HepG2 (cell line): Measurements from ENCODE around the gene PRR15L. TPM values are rescaled to one million over a fixed set of nuclear protein-coding genes. Genes with fewer than 3 reads are reported as not detected.

ENCODE experiments used
- ARHGAP35 ChIP-seq: sonication (generic); formaldehyde crosslinking; IDR thresholded peaks from 2 replicates; pipeline ENCODE4 v1.9.0; 2022; ENCODE audit warnings: mild to moderate bottlenecking, inconsistent platforms, moderate library complexity, missing genetic modification reagents, borderline replicate concordance
- FOSL1 ChIP-seq: sonication (generic); formaldehyde crosslinking; IDR thresholded peaks from 2 replicates; pipeline ENCODE4 v1.9.0; 2021; ENCODE audit warnings: missing genetic modification reagents, borderline replicate concordance
- HNRNPL ChIP-seq: fragments of 200-400 bp; formaldehyde crosslinking; IDR thresholded peaks from 2 replicates; pipeline ENCODE4 v1.6.1; 2017; ENCODE audit warnings: mild to moderate bottlenecking, low read depth, low read length
- MEIS1 ChIP-seq: sonication (generic); formaldehyde crosslinking; IDR thresholded peaks from 2 replicates; pipeline ENCODE4 v1.9.0; 2021; ENCODE audit warnings: mild to moderate bottlenecking, missing genetic modification reagents, moderate library complexity, borderline replicate concordance
- PHF20 ChIP-seq: sonication (generic); formaldehyde crosslinking; IDR thresholded peaks from 2 replicates; pipeline ENCODE4 v1.5.0; 2020; ENCODE audit warnings: mild to moderate bottlenecking, missing genetic modification reagents
- SAFB2 ChIP-seq: sonication (generic); formaldehyde crosslinking; IDR thresholded peaks from 2 replicates; pipeline ENCODE4 v1.5.1; 2020; ENCODE audit warnings: missing genetic modification reagents, low read depth, mild to moderate bottlenecking, borderline replicate concordance
- SMAD3 ChIP-seq: sonication (generic); formaldehyde crosslinking; IDR thresholded peaks from 2 replicates; pipeline ENCODE4 v1.4.0; 2020; ENCODE audit warnings: missing genetic modification reagents
- SNAPC2 ChIP-seq: sonication (generic); formaldehyde crosslinking; IDR thresholded peaks from 2 replicates; pipeline ENCODE4 v1.8.1; 2022; ENCODE audit warnings: mild to moderate bottlenecking, missing genetic modification reagents
- SP140L ChIP-seq: sonication (generic); formaldehyde crosslinking; IDR thresholded peaks from 2 replicates; pipeline ENCODE4 v1.4.0; 2020; ENCODE audit warnings: missing genetic modification reagents, borderline replicate concordance
- STAT5B ChIP-seq: sonication (generic); formaldehyde crosslinking; IDR thresholded peaks from 2 replicates; pipeline ENCODE4 v1.4.0; 2020; ENCODE audit warnings: missing genetic modification reagents
- TCF12 ChIP-seq, 2 experiments: fragments of 450-650 bp in 1 of 2; sonication (generic) in 1 of 2; formaldehyde crosslinking in 1 of 2; IDR thresholded peaks; 2 replicates each; pipeline versions ENCODE4 v1.6.1 to v1.8.0; 2017 to 2022; ENCODE audit warnings: antibody characterized with exemption in 1 of 2, mild to moderate bottlenecking in 1 of 2, missing genetic modification reagents in 1 of 2, moderate library complexity in 1 of 2
- ZFP36L1 ChIP-seq: sonication (generic); formaldehyde crosslinking; IDR thresholded peaks from 2 replicates; pipeline ENCODE4 v1.8.0; 2022; ENCODE audit warnings: mild to moderate bottlenecking, missing genetic modification reagents, moderate library complexity
- ZKSCAN5 ChIP-seq: sonication (generic); formaldehyde crosslinking; IDR thresholded peaks from 2 replicates; pipeline ENCODE4 v1.5.1; 2020; ENCODE audit warnings: mild to moderate bottlenecking, missing genetic modification reagents
- ZNF124 ChIP-seq: sonication (generic); formaldehyde crosslinking; IDR thresholded peaks from 2 replicates; pipeline ENCODE4 v1.4.0; 2020; ENCODE audit warnings: missing genetic modification reagents
- ZNF367 ChIP-seq: sonication (generic); formaldehyde crosslinking; IDR thresholded peaks from 2 replicates; pipeline ENCODE4 v1.4.0; 2020; ENCODE audit warnings: missing genetic modification reagents, borderline replicate concordance
- ZNF83 ChIP-seq: sonication (generic); formaldehyde crosslinking; IDR thresholded peaks from 2 replicates; pipeline ENCODE4 v1.4.0; 2020; ENCODE audit warnings: missing genetic modification reagents, mild to moderate bottlenecking, borderline replicate concordance
- polyA plus RNA-seq, 8 experiments: library from polyadenylated mRNA; depleted of rRNA in 3 of 8; stranded (reverse) in 7 of 8; unstranded in 1 of 8; fragments of >200 nt; fragmentation: Illumina TruSeq in 4 of 8; extraction: Trizol in 4 of 8; gene quantifications; 2 replicates each; pipeline versions ENCODE4 v1.2.1 to v1.2.3, GENCODE V29; 2011 to 2016; ENCODE audit warnings: low read depth in 4 of 8, missing spikeins in 1 of 8, mixed read lengths in 1 of 8; ENCODE audit not compliant: insufficient read depth in 1 of 8
- total RNA-seq, 5 experiments: library from RNA; depleted of rRNA; stranded (reverse); fragments of >200 nt; fragmentation: Illumina TruSeq; extraction: Trizol; gene quantifications; 2 replicates each; pipeline ENCODE4 v1.2.3, GENCODE V29; 2016; ENCODE audit warnings: low read depth in 1 of 5
- TF ChIP-seq, protein P1 (sequence below): IDR thresholded peaks from 2 replicates; pipeline ENCODE4 v1.6.1; 2016
- TF ChIP-seq, protein P2 (sequence below): sonication (generic); formaldehyde crosslinking; IDR thresholded peaks from 2 replicates; pipeline ENCODE4 v1.4.0; 2020; ENCODE audit warnings: mild to moderate bottlenecking, missing genetic modification reagents
- TF ChIP-seq, protein P3 (sequence below): sonication (generic); formaldehyde crosslinking; conservative IDR thresholded peaks from 2 replicates; pipeline ENCODE4 v1.5.0; 2020; ENCODE audit warnings: missing genetic modification reagents
- TF ChIP-seq, protein P4 (sequence below): sonication (generic); formaldehyde crosslinking; IDR thresholded peaks from 2 replicates; pipeline ENCODE4 v1.4.0; 2020; ENCODE audit warnings: missing genetic modification reagents, mild to moderate bottlenecking, borderline replicate concordance
- TF ChIP-seq, protein P5 (sequence below): sonication (generic); formaldehyde crosslinking; IDR thresholded peaks from 2 replicates; pipeline ENCODE4 v1.8.0; 2022; ENCODE audit warnings: mild to moderate bottlenecking, missing genetic modification reagents

The PRR15L gene
- total and polyA plus RNA-seq, 2 of the 13 experiments (the other 11 are each of a cell fraction or from before 2014, with no cell fraction given), result 0.44 to 2.0 TPM

DNA sequence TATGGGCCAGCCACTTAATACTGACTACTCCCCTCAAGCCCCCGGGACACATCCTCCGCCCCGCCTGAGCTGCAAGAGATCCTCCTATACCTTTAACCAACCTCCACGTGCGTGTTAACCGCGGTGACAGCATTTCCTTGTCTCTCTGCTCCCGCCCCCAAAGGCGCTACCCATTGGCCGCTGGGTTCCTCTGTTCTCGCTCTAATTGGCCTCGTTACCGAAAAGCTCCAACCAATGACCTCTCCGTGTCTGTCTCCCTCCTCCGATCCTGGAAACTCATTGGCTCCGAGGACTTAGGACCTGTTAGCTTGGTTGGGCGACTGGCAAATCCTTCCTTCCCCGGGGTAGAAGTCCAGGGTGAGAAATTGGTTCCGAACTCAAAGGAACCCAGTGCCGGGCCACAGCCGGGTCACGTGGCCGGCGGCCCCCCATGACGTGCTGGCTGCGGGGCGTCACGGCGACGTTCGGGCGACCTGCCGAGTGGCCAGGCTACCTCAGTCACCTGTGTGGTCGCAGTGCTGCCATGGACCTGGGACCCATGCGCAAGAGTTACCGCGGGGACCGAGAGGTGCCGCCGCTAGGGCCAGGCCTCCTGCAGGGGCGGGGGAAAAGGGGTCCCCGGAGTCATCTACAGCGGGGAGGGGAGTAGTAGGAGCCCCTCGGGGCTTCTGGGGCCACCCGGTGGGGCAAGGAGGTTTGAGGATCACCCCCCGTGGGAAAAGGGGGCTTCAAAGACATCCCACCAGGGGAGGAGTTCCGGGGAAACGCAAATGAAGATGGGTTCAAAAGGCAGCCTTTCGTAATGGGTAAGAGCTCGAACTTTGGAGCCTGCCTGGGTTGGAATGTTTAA is 16.2 kb downstream of the PRR15L start, which contains the start of gene PNPO (continued):
- TF ChIP-seq FOSL1 (CRISPR knock-in tag), result peak; percentile 43; the same call in 1 of the 2 replicates
- TF ChIP-seq, protein P1, sequence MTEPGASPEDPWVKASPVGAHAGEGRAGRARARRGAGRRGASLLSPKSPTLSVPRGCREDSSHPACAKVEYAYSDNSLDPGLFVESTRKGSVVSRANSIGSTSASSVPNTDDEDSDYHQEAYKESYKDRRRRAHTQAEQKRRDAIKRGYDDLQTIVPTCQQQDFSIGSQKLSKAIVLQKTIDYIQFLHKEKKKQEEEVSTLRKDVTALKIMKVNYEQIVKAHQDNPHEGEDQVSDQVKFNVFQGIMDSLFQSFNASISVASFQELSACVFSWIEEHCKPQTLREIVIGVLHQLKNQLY (CRISPR knock-in tag), result peak; percentile 84
- TF ChIP-seq SAFB2 (CRISPR knock-in tag), result peak; percentile 28; the same call in 1 of the 2 replicates
- TF ChIP-seq, protein P2, sequence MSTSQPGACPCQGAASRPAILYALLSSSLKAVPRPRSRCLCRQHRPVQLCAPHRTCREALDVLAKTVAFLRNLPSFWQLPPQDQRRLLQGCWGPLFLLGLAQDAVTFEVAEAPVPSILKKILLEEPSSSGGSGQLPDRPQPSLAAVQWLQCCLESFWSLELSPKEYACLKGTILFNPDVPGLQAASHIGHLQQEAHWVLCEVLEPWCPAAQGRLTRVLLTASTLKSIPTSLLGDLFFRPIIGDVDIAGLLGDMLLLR (CRISPR knock-in tag), result peak; percentile 91
- peak; percentile 93 for TF ChIP-seq ARHGAP35 (CRISPR knock-in tag)
- TF ChIP-seq ZKSCAN5, result no peak
- TF ChIP-seq SNAPC2 (CRISPR knock-in tag), result peak; percentile 94
- TF ChIP-seq ZNF367, result peak; percentile 97
- TF ChIP-seq, protein P3, sequence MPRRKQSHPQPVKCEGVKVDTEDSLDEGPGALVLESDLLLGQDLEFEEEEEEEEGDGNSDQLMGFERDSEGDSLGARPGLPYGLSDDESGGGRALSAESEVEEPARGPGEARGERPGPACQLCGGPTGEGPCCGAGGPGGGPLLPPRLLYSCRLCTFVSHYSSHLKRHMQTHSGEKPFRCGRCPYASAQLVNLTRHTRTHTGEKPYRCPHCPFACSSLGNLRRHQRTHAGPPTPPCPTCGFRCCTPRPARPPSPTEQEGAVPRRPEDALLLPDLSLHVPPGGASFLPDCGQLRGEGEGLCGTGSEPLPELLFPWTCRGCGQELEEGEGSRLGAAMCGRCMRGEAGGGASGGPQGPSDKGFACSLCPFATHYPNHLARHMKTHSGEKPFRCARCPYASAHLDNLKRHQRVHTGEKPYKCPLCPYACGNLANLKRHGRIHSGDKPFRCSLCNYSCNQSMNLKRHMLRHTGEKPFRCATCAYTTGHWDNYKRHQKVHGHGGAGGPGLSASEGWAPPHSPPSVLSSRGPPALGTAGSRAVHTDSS (CRISPR knock-in tag), result no peak
- TF ChIP-seq ZNF124 (CRISPR knock-in tag), result peak; percentile 96
- peak; percentile 82 for TF ChIP-seq SMAD3 (CRISPR knock-in tag)
- TF ChIP-seq, protein P4, sequence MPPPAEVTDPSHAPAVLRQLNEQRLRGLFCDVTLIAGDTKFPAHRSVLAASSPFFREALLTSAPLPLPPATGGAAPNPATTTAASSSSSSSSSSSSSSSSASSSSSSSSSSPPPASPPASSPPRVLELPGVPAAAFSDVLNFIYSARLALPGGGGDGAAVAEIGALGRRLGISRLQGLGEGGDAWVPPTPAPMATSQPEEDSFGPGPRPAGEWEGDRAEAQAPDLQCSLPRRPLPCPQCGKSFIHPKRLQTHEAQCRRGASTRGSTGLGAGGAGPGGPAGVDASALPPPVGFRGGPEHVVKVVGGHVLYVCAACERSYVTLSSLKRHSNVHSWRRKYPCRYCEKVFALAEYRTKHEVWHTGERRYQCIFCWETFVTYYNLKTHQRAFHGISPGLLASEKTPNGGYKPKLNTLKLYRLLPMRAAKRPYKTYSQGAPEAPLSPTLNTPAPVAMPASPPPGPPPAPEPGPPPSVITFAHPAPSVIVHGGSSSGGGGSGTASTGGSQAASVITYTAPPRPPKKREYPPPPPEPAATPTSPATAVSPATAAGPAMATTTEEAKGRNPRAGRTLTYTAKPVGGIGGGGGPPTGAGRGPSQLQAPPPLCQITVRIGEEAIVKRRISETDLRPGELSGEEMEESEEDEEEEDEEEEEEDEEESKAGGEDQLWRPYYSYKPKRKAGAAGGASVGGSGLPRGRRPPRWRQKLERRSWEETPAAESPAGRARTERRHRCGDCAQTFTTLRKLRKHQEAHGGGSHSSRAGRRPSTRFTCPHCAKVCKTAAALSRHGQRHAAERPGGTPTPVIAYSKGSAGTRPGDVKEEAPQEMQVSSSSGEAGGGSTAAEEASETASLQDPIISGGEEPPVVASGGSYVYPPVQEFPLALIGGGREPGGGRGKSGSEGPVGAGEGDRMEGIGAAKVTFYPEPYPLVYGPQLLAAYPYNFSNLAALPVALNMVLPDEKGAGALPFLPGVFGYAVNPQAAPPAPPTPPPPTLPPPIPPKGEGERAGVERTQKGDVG (CRISPR knock-in tag), result peak; percentile 21; the same call in 1 of the 2 replicates
- TF ChIP-seq TCF12 (IDR thresholded peaks at IDR 0.05), result no peak
- peak; percentile 83; the same call in 1 of the 2 replicates for TF ChIP-seq TCF12 (CRISPR knock-in tag; IDR thresholded peaks at IDR 0.05)
- TF ChIP-seq HNRNPL, result 0 out of 2 replicates have a peak, but pooled peaks have one; percentile 67
- TF ChIP-seq, protein P5, sequence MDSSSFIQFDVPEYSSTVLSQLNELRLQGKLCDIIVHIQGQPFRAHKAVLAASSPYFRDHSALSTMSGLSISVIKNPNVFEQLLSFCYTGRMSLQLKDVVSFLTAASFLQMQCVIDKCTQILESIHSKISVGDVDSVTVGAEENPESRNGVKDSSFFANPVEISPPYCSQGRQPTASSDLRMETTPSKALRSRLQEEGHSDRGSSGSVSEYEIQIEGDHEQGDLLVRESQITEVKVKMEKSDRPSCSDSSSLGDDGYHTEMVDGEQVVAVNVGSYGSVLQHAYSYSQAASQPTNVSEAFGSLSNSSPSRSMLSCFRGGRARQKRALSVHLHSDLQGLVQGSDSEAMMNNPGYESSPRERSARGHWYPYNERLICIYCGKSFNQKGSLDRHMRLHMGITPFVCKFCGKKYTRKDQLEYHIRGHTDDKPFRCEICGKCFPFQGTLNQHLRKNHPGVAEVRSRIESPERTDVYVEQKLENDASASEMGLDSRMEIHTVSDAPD, result peak; percentile 88
- TF ChIP-seq PHF20 (CRISPR knock-in tag), result peak; percentile 85
- peak; percentile 98 for TF ChIP-seq ZFP36L1 (CRISPR knock-in tag)
- peak; percentile 51; the same call in 1 of the 2 replicates for TF ChIP-seq ZNF83
- TF ChIP-seq STAT5B (CRISPR knock-in tag), result no peak
- no peak; the same call in 1 of the 2 replicates for TF ChIP-seq SP140L
- TF ChIP-seq MEIS1 (CRISPR knock-in tag), result peak; percentile 88
